Stimulated activated CD8-positive, alpha-beta memory T cell treated with anti-CD3 and anti-CD28 coated beads, Interleukin-4, amount 100 ng/mL, for 48 hours (primary cell): ENCODE results near the gene TNIK.

ENCODE experiments used
- DNase-seq: peaks from one replicate; pipeline ENCODE4 v3.0.0-alpha.2; 2020

TNIK gene

GRCh38 chr3:171356251-171356650 lies 104.0 kb downstream of the TNIK start:
- no peak for DNase-seq

GRCh38 chr3:171354706-171355582 lies 105.3 kb downstream of the TNIK start:
- DNase-seq: no peak

- no peak for DNase-seq
Observed at GRCh38 chr3:171354049-171354705, 106.0 kb downstream of the TNIK start.

GRCh38 chr3:171353423-171353822 lies 106.8 kb downstream of the TNIK start:
- no peak for DNase-seq

GRCh38 chr3:171352387-171352935 lies 107.7 kb downstream of the TNIK start:
- no peak for DNase-seq

- DNase-seq: no peak
Observed at GRCh38 chr3:171351676-171352075, 108.5 kb downstream of the TNIK start.

GRCh38 chr3:171350364-171350763 lies 109.8 kb downstream of the TNIK start:
- DNase-seq: no peak

GRCh38 chr3:171349392-171349791 lies 110.8 kb downstream of the TNIK start:
- DNase-seq: no peak

GRCh38 chr3:171348121-171348520 lies 112.1 kb downstream of the TNIK start:
- DNase-seq: no peak

- DNase-seq: no peak
Observed at GRCh38 chr3:171347301-171348039, 112.7 kb downstream of the TNIK start.

GRCh38 chr3:171346582-171347300 lies 113.5 kb downstream of the TNIK start:
- no peak for DNase-seq

GRCh38 chr3:171346019-171346418 lies 114.2 kb downstream of the TNIK start:
- no peak for DNase-seq

GRCh38 chr3:171345107-171345843 lies 114.9 kb downstream of the TNIK start:
- no peak for DNase-seq

- no peak for DNase-seq
Observed at GRCh38 chr3:171343693-171344092, 116.5 kb downstream of the TNIK start.

GRCh38 chr3:171342783-171343420 lies 117.3 kb downstream of the TNIK start:
- no peak for DNase-seq

- DNase-seq: no peak
Observed at GRCh38 chr3:171342200-171342599, 118.0 kb downstream of the TNIK start.

- no peak for DNase-seq
Observed at GRCh38 chr3:171340434-171340833, 119.8 kb downstream of the TNIK start.

- DNase-seq: no peak
Observed at GRCh38 chr3:171339598-171339997, 120.6 kb downstream of the TNIK start.

GRCh38 chr3:171336406-171336805 lies 123.8 kb downstream of the TNIK start:
- no peak for DNase-seq

GRCh38 chr3:171335559-171335958 lies 124.6 kb downstream of the TNIK start:
- no peak for DNase-seq

GRCh38 chr3:171334465-171334811 lies 125.8 kb downstream of the TNIK start:
- no peak for DNase-seq
